Measurements from ENCODE around the gene SLC51B.

- TF ChIP-seq CTCF (IDR thresholded peaks at IDR 0.05; ENCODE audit: low read depth, low read length): no peak
- no peak for TF ChIP-seq EZH2phosphoT487 (IDR thresholded peaks at IDR 0.05; ENCODE audit: low read depth)
Measured at GRCh38 chr15:65004993-65005392, 40.2 kb upstream of the SLC51B start.
